ENCODE measurements around the gene SERINC5. TPM values are rescaled to one million over a fixed set of nuclear protein-coding genes. Genes with fewer than 3 reads are reported as not detected.

The SERINC5 gene
- total and polyA plus RNA-seq, 3 experiments from 2014 or later: 13.7 to 33.3 (median 32.9) TPM

DNA sequence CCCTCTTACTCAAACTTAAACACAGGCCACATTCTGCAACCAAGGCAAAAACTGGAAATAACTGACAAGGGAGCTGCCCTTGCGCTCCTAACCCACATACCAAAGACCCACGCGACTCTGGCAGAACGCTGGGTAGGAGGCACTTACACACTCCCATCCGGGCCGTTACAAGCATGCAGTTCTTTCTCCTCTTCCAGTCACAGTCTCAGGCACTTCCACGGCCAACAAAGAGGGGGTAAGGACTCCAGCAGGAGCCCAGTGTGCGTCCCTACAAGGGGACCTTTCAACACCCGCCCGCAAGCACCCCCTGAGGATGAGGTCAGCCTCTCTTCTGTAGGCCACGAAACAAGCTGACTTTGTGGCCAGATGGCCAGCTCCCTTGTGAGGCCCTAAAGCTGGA is 57.4 kb downstream of the SERINC5 start:
- Histone ChIP-seq H3K27ac (ENCODE audit: low read depth, low read length) (no peak overlapping the region), H3K4me3 (ENCODE audit: low read length) (no peak overlapping the region), H3K27me3 (ENCODE audit: insufficient read depth, low read length, poor library complexity, severe bottlenecking) (no peaks in the 10 kb centered on the region), H3K36me3 (ENCODE audit: insufficient read depth, low read length) (peaks cover 20% of the 10 kb centered on the region), H3K4me1 (ENCODE audit: insufficient read depth, low read length) (peaks cover 58% of the 10 kb centered on the region), H3K9me3 (ENCODE audit: low read length) (no peaks in the 10 kb centered on the region)
- CTCF ChIA-PET: interaction anchor here (1.2 to 1.4 kb wide), 2 partner anchors 49 to 109 kb away, joined by 3 to 4 read pairs; no protein-coding TSS in a partner anchor
- Mint-ChIP-seq H3K36me3 (peaks cover 12 to 73% (median 16%) of the 10 kb centered on the region in 3 donors), H3K27me3 (no peaks in the 10 kb centered on the region), H3K27ac (peak overlapping the region in 4 of 8 donors; percentile 22 to 80 (median 53)), H3K9me3 (no peaks in the 10 kb centered on the region), H3K4me1 (peaks cover 59 to 86% (median 62%) of the 10 kb centered on the region in 3 donors), H3K4me3 (peak overlapping the region in 1 of 7 donors; percentile 0)
- DNase-seq: no peak
- POLR2A ChIA-PET: no interaction called here

DNA sequence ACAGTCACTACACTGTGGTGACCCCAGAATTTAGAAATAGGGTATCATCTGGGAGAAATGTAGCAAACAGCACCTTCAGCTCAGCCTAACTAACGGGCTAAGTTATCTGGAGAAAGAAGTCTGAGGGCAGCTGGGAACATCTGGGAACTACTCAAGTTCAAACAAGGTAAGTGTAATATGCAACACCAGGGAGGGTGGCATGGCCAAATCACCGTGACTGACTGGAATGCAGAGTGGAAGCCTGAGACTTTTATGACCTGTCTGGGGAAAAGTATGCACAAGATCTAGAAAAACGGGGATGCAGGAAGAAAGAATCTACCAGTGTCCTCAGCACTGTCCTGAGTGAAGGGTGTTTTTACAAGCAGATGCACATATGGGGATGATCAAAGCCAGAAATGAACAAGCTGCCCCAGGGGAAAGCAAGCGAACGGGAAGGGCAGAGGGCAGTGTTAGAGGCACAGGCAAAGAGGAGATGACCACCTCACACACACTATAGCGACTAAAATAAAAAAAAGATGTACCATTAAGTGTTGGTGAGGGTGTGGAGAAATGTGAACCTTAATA is 59.9 kb downstream of the SERINC5 start:
- H3K36me3 Mint-ChIP-seq: peaks cover 4 to 52% (median 6%) of the 10 kb centered on the region in 3 donors
- H3K4me1 Mint-ChIP-seq: peaks cover 70 to 85% (median 75%) of the 10 kb centered on the region in 3 donors
- H3K4me3 Mint-ChIP-seq: peak overlapping the region in 2 of 7 donors; percentile 7 to 17
- Histone ChIP-seq H3K27me3 (ENCODE audit: insufficient read depth, low read length, poor library complexity, severe bottlenecking) (no peaks in the 10 kb centered on the region), H3K36me3 (ENCODE audit: insufficient read depth, low read length) (peaks cover 4% of the 10 kb centered on the region), H3K4me1 (ENCODE audit: insufficient read depth, low read length) (peaks cover 75% of the 10 kb centered on the region), H3K27ac (ENCODE audit: low read depth, low read length) (no peak overlapping the region), H3K9me3 (ENCODE audit: low read length) (no peaks in the 10 kb centered on the region), H3K4me3 (ENCODE audit: low read length) (peak overlapping the region; percentile 22)
- H3K27me3 Mint-ChIP-seq: no peaks in the 10 kb centered on the region
- H3K27ac Mint-ChIP-seq: peak overlapping the region in 7 of 8 donors; percentile 5 to 72 (median 33)
- no peak for DNase-seq
- CTCF ChIA-PET: interaction anchor here (0.7 to 1.8 kb wide), 6 partner anchors 10 to 104 kb away, joined by 3 to 4 read pairs (median 3); no protein-coding TSS in a partner anchor
- POLR2A ChIA-PET: interaction anchor here (0.6 to 0.9 kb wide), 2 partner anchors 16 to 20 kb away, joined by 3 to 4 read pairs; no protein-coding TSS in a partner anchor
- no peaks in the 10 kb centered on the region for H3K9me3 Mint-ChIP-seq

- Mint-ChIP-seq H3K27ac (peak overlapping the region; percentile 52 to 94 (median 82)), H3K9me3 (no peaks in the 10 kb centered on the region), H3K36me3 (peaks cover 0 to 41% (median 4%) of the 10 kb centered on the region in 3 donors), H3K4me3 (peak overlapping the region in 3 of 7 donors; percentile 72 to 79 (median 74)), H3K4me1 (peaks cover 77 to 90% (median 86%) of the 10 kb centered on the region in 3 donors), H3K27me3 (no peaks in the 10 kb centered on the region)
- ChIA-PET POLR2A (interaction anchor here (0.7 to 3.2 kb wide), 5 partner anchors 9 to 24 kb away, joined by 3 to 9 read pairs (median 3); no protein-coding TSS in a partner anchor), CTCF (interaction anchor here (0.8 to 2.3 kb wide), 5 partner anchors 11 to 113 kb away, joined by 3 to 11 read pairs (median 4); no protein-coding TSS in a partner anchor)
- H3K9me3 ChIP-seq (ENCODE audit: low read length): no peaks in the 10 kb centered on the region
- DNase-seq: no peak
- H3K4me3 ChIP-seq (ENCODE audit: low read length): peak overlapping the region; percentile 35
- peaks cover 4% of the 10 kb centered on the region for H3K36me3 ChIP-seq (ENCODE audit: insufficient read depth, low read length)
- peaks cover 85% of the 10 kb centered on the region for H3K4me1 ChIP-seq (ENCODE audit: insufficient read depth, low read length)
- no peaks in the 10 kb centered on the region for H3K27me3 ChIP-seq (ENCODE audit: insufficient read depth, low read length, poor library complexity, severe bottlenecking)
- no peak overlapping the region for H3K27ac ChIP-seq (ENCODE audit: low read depth, low read length)
Measured at GRCh38 chr5:80194468-80194867, 61.4 kb downstream of the SERINC5 start.

DNA sequence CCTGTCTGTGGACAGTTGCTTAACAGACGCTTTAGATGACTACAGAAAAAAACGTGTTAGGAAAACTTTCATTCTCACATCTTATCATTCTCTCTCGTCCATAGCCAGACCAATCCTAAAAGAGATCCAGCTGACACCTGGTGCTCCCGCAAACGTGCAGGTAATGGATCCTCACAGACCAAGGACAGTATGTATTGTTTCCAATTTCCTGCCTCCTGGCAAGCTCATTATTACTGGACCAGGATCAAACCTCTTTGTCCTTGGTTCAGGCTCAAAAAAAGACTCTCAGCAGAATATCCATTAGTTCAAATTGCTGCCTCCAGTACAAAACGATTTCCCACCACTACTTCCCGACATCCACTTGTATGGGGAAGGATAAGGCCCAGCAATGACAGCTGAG is 62.4 kb downstream of the SERINC5 start:
- ChIA-PET POLR2A (interaction anchor here (0.8 to 3.2 kb wide), 4 partner anchors 10 to 63 kb away, joined by 3 to 18 read pairs (median 6); partner anchors contain the start of gene SERINC5), CTCF (interaction anchor here (0.9 to 4.9 kb wide), 7 partner anchors 11 to 179 kb away, joined by 3 to 20 read pairs (median 5); partner anchors contain the start of gene SERINC5)
- H3K36me3 Mint-ChIP-seq: peaks cover 0 to 33% (median 4%) of the 10 kb centered on the region in 3 donors
- Histone ChIP-seq H3K27ac (ENCODE audit: low read depth, low read length) (no peak overlapping the region), H3K27me3 (ENCODE audit: insufficient read depth, low read length, poor library complexity, severe bottlenecking) (no peaks in the 10 kb centered on the region), H3K4me3 (ENCODE audit: low read length) (peak overlapping the region; percentile 9), H3K36me3 (ENCODE audit: insufficient read depth, low read length) (peaks cover 4% of the 10 kb centered on the region), H3K4me1 (ENCODE audit: insufficient read depth, low read length) (peaks cover 77% of the 10 kb centered on the region), H3K9me3 (ENCODE audit: low read length) (no peaks in the 10 kb centered on the region)
- H3K27ac Mint-ChIP-seq: peak overlapping the region; percentile 80 to 95 (median 92)
- no peaks in the 10 kb centered on the region for H3K27me3 Mint-ChIP-seq
- H3K4me1 Mint-ChIP-seq: peaks cover 75 to 89% (median 84%) of the 10 kb centered on the region in 3 donors
- no peak for DNase-seq
- no peaks in the 10 kb centered on the region for H3K9me3 Mint-ChIP-seq
- H3K4me3 Mint-ChIP-seq: peak overlapping the region in 5 of 7 donors; percentile 47 to 79 (median 74)

- ChIA-PET CTCF (interaction anchor here (0.9 to 4.9 kb wide), 8 partner anchors 10 to 180 kb away, joined by 3 to 20 read pairs (median 4); partner anchors contain the start of gene SERINC5), POLR2A (interaction anchor here (0.6 to 3.2 kb wide), 8 partner anchors 9 to 71 kb away, joined by 3 to 18 read pairs (median 4); partner anchors contain the start of gene SERINC5)
- no peaks in the 10 kb centered on the region for H3K9me3 ChIP-seq (ENCODE audit: low read length)
- peaks cover 78% of the 10 kb centered on the region for H3K4me1 ChIP-seq (ENCODE audit: insufficient read depth, low read length)
- peak overlapping the region; percentile 80 to 95 (median 92) for H3K27ac Mint-ChIP-seq
- DNase-seq: peak in 1 of 5 donors; percentile 67
- H3K27me3 ChIP-seq (ENCODE audit: insufficient read depth, low read length, poor library complexity, severe bottlenecking): no peaks in the 10 kb centered on the region
- peaks cover 0 to 30% (median 5%) of the 10 kb centered on the region in 3 donors for H3K36me3 Mint-ChIP-seq
- peak overlapping the region; percentile 11 for H3K4me3 ChIP-seq (ENCODE audit: low read length)
- H3K4me3 Mint-ChIP-seq: peak overlapping the region; percentile 69 to 85 (median 74)
- H3K27me3 Mint-ChIP-seq: no peaks in the 10 kb centered on the region
- no peaks in the 10 kb centered on the region for H3K9me3 Mint-ChIP-seq
- peak overlapping the region; percentile 5 for H3K27ac ChIP-seq (ENCODE audit: low read depth, low read length)
- H3K36me3 ChIP-seq (ENCODE audit: insufficient read depth, low read length): peaks cover 4% of the 10 kb centered on the region
- H3K4me1 Mint-ChIP-seq: peaks cover 75 to 90% (median 84%) of the 10 kb centered on the region in 3 donors
Measured at GRCh38 chr5:80192507-80193241, 63.2 kb downstream of the SERINC5 start.

DNA sequence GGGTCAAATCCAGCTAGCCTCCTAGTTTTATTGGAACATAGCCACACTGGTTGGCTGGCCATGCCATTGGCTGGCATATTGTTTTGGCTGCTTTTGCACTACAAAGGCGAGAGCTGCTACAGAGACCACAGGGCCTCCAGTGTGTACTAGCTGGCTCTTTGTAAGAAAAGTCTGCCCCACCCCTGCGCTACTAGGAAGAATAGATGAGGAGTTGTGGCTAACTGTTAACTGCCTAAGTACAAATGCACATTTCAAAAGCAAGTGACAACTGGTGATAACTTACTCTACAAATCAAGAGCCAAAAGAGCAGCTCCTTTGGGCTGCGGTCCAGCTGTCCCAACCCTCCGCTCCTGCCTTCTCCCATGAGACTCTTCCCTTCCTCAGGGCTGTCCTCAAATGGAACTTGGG is 63.9 kb downstream of the SERINC5 start:
- Histone ChIP-seq H3K27ac (ENCODE audit: low read depth, low read length) (peak overlapping the region; percentile 5), H3K9me3 (ENCODE audit: low read length) (no peaks in the 10 kb centered on the region), H3K27me3 (ENCODE audit: insufficient read depth, low read length, poor library complexity, severe bottlenecking) (no peaks in the 10 kb centered on the region), H3K4me1 (ENCODE audit: insufficient read depth, low read length) (peaks cover 84% of the 10 kb centered on the region), H3K4me3 (ENCODE audit: low read length) (peak overlapping the region; percentile 19), H3K36me3 (ENCODE audit: insufficient read depth, low read length) (peaks cover 4% of the 10 kb centered on the region)
- ChIA-PET CTCF (interaction anchor here (1.0 to 4.9 kb wide), 4 partner anchors 10 to 63 kb away, joined by 3 to 20 read pairs (median 7); partner anchors contain the start of gene SERINC5), POLR2A (interaction anchor here (0.6 to 3.2 kb wide), 7 partner anchors 9 to 71 kb away, joined by 3 to 18 read pairs (median 4); partner anchors contain the start of gene SERINC5)
- Mint-ChIP-seq H3K36me3 (peaks cover 0 to 25% (median 6%) of the 10 kb centered on the region in 3 donors), H3K4me3 (peak overlapping the region; percentile 69 to 85 (median 74)), H3K9me3 (no peaks in the 10 kb centered on the region), H3K27ac (peak overlapping the region; percentile 80 to 95 (median 92)), H3K27me3 (no peaks in the 10 kb centered on the region), H3K4me1 (peaks cover 74 to 90% (median 86%) of the 10 kb centered on the region in 3 donors)
- peak in 3 of 5 donors; percentile 50 to 75 (median 68) for DNase-seq

GRCh38 chr5:80191397-80191796 is 64.5 kb downstream of the SERINC5 start:
- H3K4me1 ChIP-seq (ENCODE audit: insufficient read depth, low read length): peaks cover 90% of the 10 kb centered on the region
- H3K27me3 ChIP-seq (ENCODE audit: insufficient read depth, low read length, poor library complexity, severe bottlenecking): no peaks in the 10 kb centered on the region
- no peak for DNase-seq
- H3K4me1 Mint-ChIP-seq: peaks cover 78 to 92% (median 89%) of the 10 kb centered on the region in 3 donors
- ChIA-PET CTCF (interaction anchor here (2.3 to 4.9 kb wide), 2 partner anchors 9 to 63 kb away, joined by 11 to 20 read pairs; partner anchors contain the start of gene SERINC5), POLR2A (interaction anchor here (1.0 to 3.2 kb wide), 3 partner anchors 8 to 65 kb away, joined by 3 to 18 read pairs (median 9); partner anchors contain the start of gene SERINC5)
- no peaks in the 10 kb centered on the region for H3K9me3 ChIP-seq (ENCODE audit: low read length)
- peaks cover 0 to 26% (median 8%) of the 10 kb centered on the region in 3 donors for H3K36me3 Mint-ChIP-seq
- H3K36me3 ChIP-seq (ENCODE audit: insufficient read depth, low read length): peaks cover 4% of the 10 kb centered on the region
- peak overlapping the region; percentile 5 for H3K27ac ChIP-seq (ENCODE audit: low read depth, low read length)
- no peaks in the 10 kb centered on the region for H3K27me3 Mint-ChIP-seq
- peak overlapping the region; percentile 79 to 92 (median 87) for H3K4me3 Mint-ChIP-seq
- peak overlapping the region; percentile 19 for H3K4me3 ChIP-seq (ENCODE audit: low read length)
- H3K9me3 Mint-ChIP-seq: no peaks in the 10 kb centered on the region
- peak overlapping the region; percentile 80 to 98 (median 95) for H3K27ac Mint-ChIP-seq
